ENCODE measurements around the gene DGKD. TPM values are rescaled to one million over a fixed set of nuclear protein-coding genes. Genes with fewer than 3 reads are reported as not detected.
A peak's percentile ranks its signal among the peaks of the same experiment; 100 is the strongest.

Gene DGKD
- total RNA-seq, 1 experiment from 2014 or later: 52.0 TPM

DNA sequence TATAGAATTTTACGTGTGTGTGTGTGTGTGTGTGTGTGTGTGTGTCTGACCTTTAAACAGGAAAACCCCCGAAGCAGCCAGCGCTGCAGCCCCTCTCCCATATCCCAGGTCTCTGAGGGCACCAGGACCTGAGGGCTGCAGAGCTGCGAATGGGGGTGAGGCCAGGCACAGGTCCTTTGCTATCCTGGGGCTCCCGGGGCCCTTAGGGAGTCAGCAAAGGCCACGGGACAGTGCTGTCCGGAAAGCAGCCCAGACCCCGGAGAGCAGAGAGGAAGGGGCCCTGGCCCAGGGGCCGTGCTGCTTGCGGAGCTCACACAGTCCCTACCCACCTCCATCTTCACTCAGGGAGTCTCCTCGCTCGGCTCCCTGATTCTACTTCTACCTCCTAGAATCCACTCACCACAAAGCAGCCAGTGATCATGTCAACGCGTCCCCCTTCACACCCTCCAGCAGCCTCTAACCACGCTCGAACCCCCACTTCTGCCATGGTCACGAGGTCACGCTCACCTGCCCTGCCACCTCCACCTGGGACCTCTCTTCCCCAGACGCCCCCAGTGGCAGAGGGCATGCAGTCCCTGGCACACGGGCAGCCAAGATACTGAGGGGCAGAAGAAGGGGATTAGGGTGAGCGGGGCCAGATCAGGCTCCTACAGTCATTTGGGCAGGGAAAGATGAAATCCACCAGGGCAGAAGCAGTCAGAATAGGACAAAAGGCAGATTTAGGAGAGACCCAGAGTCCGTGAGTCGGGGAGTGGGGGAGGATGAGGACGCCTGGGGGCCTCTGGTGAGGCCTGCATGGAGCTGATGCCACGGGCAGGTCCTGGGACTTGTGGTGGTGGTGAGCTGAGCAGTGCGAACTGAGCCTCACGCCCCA, 125.6 kb downstream of the DGKD start (continued):
- TF ChIP-seq, protein P1, sequence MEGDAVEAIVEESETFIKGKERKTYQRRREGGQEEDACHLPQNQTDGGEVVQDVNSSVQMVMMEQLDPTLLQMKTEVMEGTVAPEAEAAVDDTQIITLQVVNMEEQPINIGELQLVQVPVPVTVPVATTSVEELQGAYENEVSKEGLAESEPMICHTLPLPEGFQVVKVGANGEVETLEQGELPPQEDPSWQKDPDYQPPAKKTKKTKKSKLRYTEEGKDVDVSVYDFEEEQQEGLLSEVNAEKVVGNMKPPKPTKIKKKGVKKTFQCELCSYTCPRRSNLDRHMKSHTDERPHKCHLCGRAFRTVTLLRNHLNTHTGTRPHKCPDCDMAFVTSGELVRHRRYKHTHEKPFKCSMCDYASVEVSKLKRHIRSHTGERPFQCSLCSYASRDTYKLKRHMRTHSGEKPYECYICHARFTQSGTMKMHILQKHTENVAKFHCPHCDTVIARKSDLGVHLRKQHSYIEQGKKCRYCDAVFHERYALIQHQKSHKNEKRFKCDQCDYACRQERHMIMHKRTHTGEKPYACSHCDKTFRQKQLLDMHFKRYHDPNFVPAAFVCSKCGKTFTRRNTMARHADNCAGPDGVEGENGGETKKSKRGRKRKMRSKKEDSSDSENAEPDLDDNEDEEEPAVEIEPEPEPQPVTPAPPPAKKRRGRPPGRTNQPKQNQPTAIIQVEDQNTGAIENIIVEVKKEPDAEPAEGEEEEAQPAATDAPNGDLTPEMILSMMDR (IDR thresholded peaks at IDR 0.05 in 2 of 3, conservative IDR thresholded peaks at IDR 0.05 in 1 of 3; ENCODE audit: borderline replicate concordance in 1 of 3, insufficient read depth in 1 of 3, low read depth in 2 of 3, low read length in 2 of 3): no peak
- TF ChIP-seq YY1 (IDR thresholded peaks at IDR 0.05; ENCODE audit: extremely low read depth, insufficient replicate concordance, low read depth, low read length) (no peak), FOSL1 (IDR thresholded peaks at IDR 0.05; ENCODE audit: low read depth) (no peak), EZH2phosphoT487 (IDR thresholded peaks at IDR 0.05; ENCODE audit: borderline replicate concordance) (no peak), ZNF274 (IDR thresholded peaks at IDR 0.05; ENCODE audit: low read depth, low read length) (no peak), POLR2AphosphoS5 (IDR thresholded peaks at IDR 0.05; ENCODE audit: low read depth, low read length) (no peak), RAD21 (IDR thresholded peaks at IDR 0.05; ENCODE audit: low read depth) (no peak), SIN3A (IDR thresholded peaks at IDR 0.05; ENCODE audit: low read depth) (no peak)

DNA sequence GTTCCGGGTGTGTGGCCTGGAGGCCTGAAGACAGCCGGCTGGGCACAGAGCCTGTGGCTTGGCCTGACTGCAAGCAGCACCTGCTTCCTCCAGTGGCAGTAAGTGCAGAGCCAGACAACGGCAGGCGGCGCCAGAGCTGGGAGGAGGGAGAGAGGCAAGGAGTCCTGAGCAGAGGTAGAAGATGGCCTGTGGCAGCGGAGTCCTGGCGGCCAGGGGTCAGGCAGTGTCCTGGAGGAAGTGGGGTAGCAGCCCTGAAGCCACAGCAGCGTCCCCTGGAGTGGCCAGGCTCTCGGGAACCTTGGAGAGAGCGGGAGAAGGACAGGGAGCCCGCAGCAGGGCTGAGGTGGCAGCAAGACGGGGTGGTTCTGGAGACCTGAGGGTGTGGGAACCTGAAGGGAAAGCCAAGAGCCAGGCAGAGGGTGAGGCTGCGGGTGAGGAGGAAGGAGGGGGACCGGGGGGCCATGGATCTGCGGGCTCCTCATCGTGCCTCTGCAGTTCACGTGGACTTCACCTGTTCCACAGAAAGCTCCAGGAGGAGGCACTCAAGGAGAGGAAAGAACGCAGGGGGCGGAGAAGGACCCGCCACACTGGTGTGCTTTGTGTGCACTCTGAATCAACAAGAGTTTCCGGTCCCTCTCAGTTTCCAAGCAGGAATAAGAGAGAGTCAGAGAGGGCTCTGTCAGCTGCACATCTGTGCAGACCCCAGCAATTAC, 126.4 kb downstream of the DGKD start:
- Histone ChIP-seq H4K20me1 (ENCODE audit: insufficient read depth) (no peaks in the 10 kb centered on the region), H3K79me2 (ENCODE audit: insufficient read depth, low read length) (no peaks in the 10 kb centered on the region), H3K4me3 (replicated peaks in 1 of 2; ENCODE audit: low read depth in 1 of 2, low read length in 2 of 2) (no peak overlapping the region), H3K27me3 (ENCODE audit: insufficient read depth, low read length) (no peaks in the 10 kb centered on the region), H3K4me1 (ENCODE audit: control insufficient read depth in 1 of 2, insufficient read depth in 2 of 2, low read length in 2 of 2) (no peaks in the 10 kb centered on the region), H3K36me3 (ENCODE audit: control insufficient read depth in 1 of 2, insufficient read depth in 2 of 2, low read length in 2 of 2) (peaks cover 5% of the 10 kb centered on the region in 2 experiments; a peak in 2 of 4 replicates), H3K27ac (ENCODE audit: low read depth, low read length) (no peak overlapping the region), H3K9ac (ENCODE audit: low read length) (no peak overlapping the region), H3K9me2 (ENCODE audit: insufficient read depth) (no peaks in the 10 kb centered on the region), H3K4me2 (ENCODE audit: low read length) (no peak overlapping the region), H2AFZ (ENCODE audit: low read depth, low read length, poor library complexity, severe bottlenecking) (no peak overlapping the region), H3K9me3 (ENCODE audit: control insufficient read depth in 1 of 2, insufficient read depth in 1 of 2, low read depth in 1 of 2, low read length in 2 of 2) (no peaks in the 10 kb centered on the region)
- CTCF ChIA-PET: no interaction called here
- intact Hi-C loops (cut with micrococcal nuclease): loop anchor here (10.0 kb wide), 1 partner anchor 354 kb away; no protein-coding TSS in a partner anchor
- ATAC-seq (0 out of 2 replicates have a peak, but pooled peaks have one; percentile 13), DNase-seq (ENCODE audit: low read depth, low spot score) (no peak)
- POLR2A ChIA-PET: no interaction called here
- TF ChIP-seq POLR2A (IDR thresholded peaks at IDR 0.05; ENCODE audit: borderline replicate concordance, extremely low read depth, insufficient read depth, insufficient read length) (no peak), YY1 (IDR thresholded peaks at IDR 0.05; ENCODE audit: extremely low read depth, insufficient replicate concordance, low read depth, low read length) (no peak), ZFX (IDR thresholded peaks at IDR 0.05) (no peak), RAD21 (IDR thresholded peaks at IDR 0.05; ENCODE audit: low read depth) (0 out of 2 replicates have a peak, but pooled peaks have one; percentile 17)
- no TSS peak for BruUV-seq (replicated peaks)
- RAD21 ChIA-PET (ENCODE audit: low non-redundant PET in 1 of 2, low total read pairs in 2 of 2, uncharacterized antibody in 2 of 2, unreplicated experiment in 2 of 2): no interaction called here
